K562 (cell line): Measurements from ENCODE around the gene SOX6. TPM values are rescaled to one million over a fixed set of nuclear protein-coding genes. Genes with fewer than 3 reads are reported as not detected.

ENCODE experiments used
- ATAC-seq: fragments of 200-7000 bp; cut with Tn5 transposase; 3 replicates; pipeline ENCODE4 v1.9.1; 2020; ENCODE audit warnings: moderate library complexity
- BruUV-seq: library from RNA; stranded (reverse); fragments of 400-500 nt; replicated peaks from 2 replicates; lab custom pipeline; 2021; lab: Mats Ljungman, UMichigan
- CTCF ChIA-PET: fragments of 300-600 bp; formaldehyde crosslinking; extraction: SDS; loops from one replicate; lab custom pipeline; 2021; ENCODE audit warnings: low intra/inter-chr PET ratio; lab: Yijun Ruan, JAX
- POLR2A ChIA-PET: fragments of 300-600, 350-650 bp; sonication (Branson Sonifier 250); formaldehyde crosslinking; extraction: SDS; loops from one replicate; lab custom pipeline; 2021; ENCODE audit warnings: antibody characterized with exemption, inconsistent platforms; lab: Yijun Ruan, JAX
- DNase-seq, 4 experiments: peaks; one replicate each; pipeline versions ENCODE4 v3.0.0 to v3.0.0-alpha.2; 2011 to 2018; ENCODE audit warnings: low spot score in 3 of 4, mixed read lengths in 3 of 4; ENCODE audit errors: extremely low read depth in 1 of 4
- FAIRE-seq: peaks from 2 replicates; lab custom pipeline; 2011; peaks lifted over from hg19 to GRCh38; lab: Jason Lieb, UNC
- H2AFZ ChIP-seq: 2 replicates; pipeline ENCODE4 v1.6.0; 2011; ENCODE audit warnings: low read depth, low read length, control low read depth, inconsistent platforms
- H3K27ac ChIP-seq: fragments of 200-600 bp; 3 replicates; pipeline ENCODE4 v1.8.0; 2011; ENCODE audit warnings: low read depth, mild to moderate bottlenecking, control low read depth, inconsistent platforms, low read length, moderate library complexity, mixed read lengths; ENCODE audit errors: extremely low read depth
- H3K27me3 ChIP-seq, 2 experiments: fragments of 300-600 bp in 1 of 2; 2 replicates in 1 of 2; 3 replicates in 1 of 2; pipeline versions ENCODE4 v1.6.0 to v1.8.0; 2011; ENCODE audit warnings: inconsistent platforms in 2 of 2, low read length in 2 of 2, mild to moderate bottlenecking in 1 of 2, mixed read lengths in 1 of 2, moderate library complexity in 1 of 2; ENCODE audit not compliant: control insufficient read depth in 2 of 2, insufficient read depth in 2 of 2
- H3K36me3 ChIP-seq: fragments of 300-600 bp; 3 replicates; pipeline ENCODE4 v1.8.0; 2011; ENCODE audit warnings: mild to moderate bottlenecking, low read length, inconsistent platforms; ENCODE audit not compliant: control insufficient read depth, insufficient read depth
- H3K4me1 ChIP-seq, 2 experiments: fragments of 200-600 bp in 1 of 2; replicated peaks in 1 of 2; 2 replicates in 1 of 2; 3 replicates in 1 of 2; pipeline versions ENCODE4 v1.5.1 to v1.8.0; 2011; ENCODE audit warnings: inconsistent platforms in 2 of 2, low read length in 2 of 2, mild to moderate bottlenecking in 1 of 2, mixed read lengths in 1 of 2, moderate library complexity in 1 of 2; ENCODE audit not compliant: control insufficient read depth in 2 of 2, insufficient read depth in 2 of 2
- H3K4me2 ChIP-seq: 2 replicates; pipeline ENCODE4 v1.6.1; 2011; ENCODE audit warnings: low read length, control low read depth, inconsistent platforms, mixed read lengths; ENCODE audit not compliant: insufficient read depth
- H3K4me3 ChIP-seq: fragments of 200-600 bp; sonication (generic), shearing (Covaris generic); 2 replicates; pipeline ENCODE4 v1.5.1; 2016; ENCODE audit warnings: control low read depth, inconsistent platforms
- H3K79me2 ChIP-seq: fragments of 200-600 bp; 3 replicates; pipeline ENCODE4 v1.8.0; 2011; ENCODE audit warnings: low read length, inconsistent platforms; ENCODE audit not compliant: control insufficient read depth, insufficient read depth
- H3K9ac ChIP-seq, 2 experiments: 2 replicates each; pipeline versions ENCODE4 v1.6.0 to v1.6.1; 2011; ENCODE audit warnings: low read depth in 2 of 2, low read length in 2 of 2, control low read depth in 1 of 2, inconsistent platforms in 1 of 2, mild to moderate bottlenecking in 1 of 2, mixed read lengths in 1 of 2; ENCODE audit not compliant: insufficient read depth in 1 of 2
- H3K9me1 ChIP-seq: one replicate; pipeline ENCODE4 v1.6.0; 2011; ENCODE audit warnings: inconsistent platforms, mild to moderate bottlenecking, low read length, moderate library complexity; ENCODE audit not compliant: control insufficient read depth, insufficient read depth
- H3K9me3 ChIP-seq: replicated peaks from 2 replicates; pipeline ENCODE4 v1.5.1; 2011; ENCODE audit warnings: low read depth, low read length, inconsistent platforms; ENCODE audit not compliant: control insufficient read depth, insufficient read depth
- H4K20me1 ChIP-seq: replicated peaks from 2 replicates; pipeline ENCODE4 v1.6.1; 2011; ENCODE audit warnings: low read length, inconsistent platforms, mixed read lengths; ENCODE audit not compliant: control insufficient read depth, insufficient read depth
- CBX1 ChIP-seq: sonication (generic); IDR thresholded peaks from 2 replicates; pipeline ENCODE4 v1.6.1; 2016; ENCODE audit warnings: antibody characterized with exemption, low read depth, mild to moderate bottlenecking
- CHD1 ChIP-seq: fragments of 200-600 bp; sonication (generic); IDR thresholded peaks from one replicate; pipeline ENCODE4 v1.6.1; 2012; ENCODE audit warnings: mild to moderate bottlenecking, moderate library complexity, low read length, inconsistent platforms
- HLTF ChIP-seq: fragments of 450-650 bp; IDR thresholded peaks from 2 replicates; pipeline ENCODE4 v1.6.1; 2016
- MAFF ChIP-seq: IDR thresholded peaks from 2 replicates; pipeline ENCODE4 v1.6.1; 2012; ENCODE audit warnings: low read length, improper control_type of control experiment
- NR3C1 ChIP-seq: sonication (generic); formaldehyde crosslinking; IDR thresholded peaks from 2 replicates; pipeline ENCODE4 v1.8.1; 2022; ENCODE audit warnings: missing genetic modification reagents
- PRDM10 ChIP-seq: fragments of 450-650 bp; IDR thresholded peaks from 2 replicates; pipeline ENCODE4 v1.6.1; 2018; ENCODE audit not compliant: partially characterized antibody
- RAD21 ChIP-seq, 2 experiments: fragments of 250-450 bp in 1 of 2; fragments of 450-650 bp in 1 of 2; sonication (Bioruptor Pico) in 1 of 2; formaldehyde crosslinking in 1 of 2; IDR thresholded peaks in 1 of 2; conservative IDR thresholded peaks in 1 of 2; 2 replicates each; pipeline versions ENCODE4 v1.4.0 to v1.8.0; 2020 to 2022; ENCODE audit warnings: mild to moderate bottlenecking in 2 of 2, moderate library complexity in 1 of 2
- SRF ChIP-seq, 2 experiments: fragments of 250-450, 450-650 bp in 1 of 2; sonication (Bioruptor Pico) in 1 of 2; sonication (generic) in 1 of 2; formaldehyde crosslinking; IDR thresholded peaks; 2 replicates each; pipeline versions ENCODE4 v1.5.0 to v1.5.1; 2020 to 2022; ENCODE audit warnings: mild to moderate bottlenecking in 1 of 2, missing genetic modification reagents in 1 of 2
- TAF1 ChIP-seq: IDR thresholded peaks from 2 replicates; pipeline ENCODE4 v1.6.1; 2011; ENCODE audit warnings: mild to moderate bottlenecking, low read length, moderate library complexity; ENCODE audit not compliant: insufficient read depth, control insufficient read depth, severe bottlenecking; ENCODE audit errors: extremely low read depth
- ZFP30 ChIP-seq: fragments of 250-450 bp; sonication (Bioruptor Pico); IDR thresholded peaks from 2 replicates; pipeline ENCODE4 v1.8.0; 2022; ENCODE audit warnings: moderate library complexity, mild to moderate bottlenecking, inconsistent platforms, borderline replicate concordance
- WGBS: fragments of 100-300 bp; shearing (Covaris generic); methylation state at CpG from one replicate; pipeline ENCODE4 v1.1.6; 2016; ENCODE audit warnings: low coverage, mixed read lengths; ENCODE audit not compliant: insufficient coverage; ENCODE audit errors: missing lambda C conversion rate; 5-methylcytosine and 5-hydroxymethylcytosine counted together
- in situ Hi-C: fragments of 300-500 bp; cut with MboI; formaldehyde crosslinking; loops from 4 replicates; pipeline ENCODE4 v1.15.0; 2018; ENCODE audit warnings: inconsistent platforms, mixed read lengths
- intact Hi-C: fragments of 100-400 bp; cut with micrococcal nuclease; formaldehyde crosslinking; loops from 2 replicates; pipeline ENCODE4 v1.14.2; 2022
- polyA plus RNA-seq, 8 experiments: library from polyadenylated mRNA; depleted of rRNA in 4 of 8; stranded (reverse) in 5 of 8; unstranded in 3 of 8; fragments of >200 nt; fragmentation: Nextera tagmentation in 2 of 8; fragmentation: Illumina TruSeq in 1 of 8; extraction: Ambion mirVana in 2 of 8; extraction: Trizol in 1 of 8; gene quantifications; 2 replicates each; pipeline versions ENCODE4 v1.2.1 to v1.2.3, GENCODE V29; 2011 to 2014; ENCODE audit warnings: inconsistent platforms in 1 of 8, missing spikeins in 1 of 8
- total RNA-seq, 7 experiments: library from RNA; depleted of rRNA in 6 of 7; stranded (reverse); fragments of >200 nt in 6 of 7; fragmentation: Illumina TruSeq in 2 of 7; extraction: Trizol in 2 of 7; gene quantifications; 2 replicates each; pipeline versions ENCODE4 v1.2.1 to v1.2.3, GENCODE V29; 2011 to 2021; ENCODE audit warnings: low replicate concordance in 1 of 7
- TF ChIP-seq, protein P1 (sequence below): fragments of 450-650 bp; formaldehyde crosslinking; IDR thresholded peaks from 2 replicates; pipeline ENCODE4 v1.4.0; 2022; ENCODE audit warnings: missing genetic modification characterization

SOX6 gene
- total and polyA plus RNA-seq, 9 of the 15 experiments (the other 6 are each of a cell fraction or from before 2014, with no cell fraction given), result 0.89 to 8.7 (median 5.7) TPM

GRCh38 chr11:16031210-16031609 lies 325.1 kb downstream of the SOX6 start:
- intact Hi-C loops, result no loop called here
- POLR2A ChIA-PET, result interaction anchor here (3.1 kb wide), 1 partner anchor 10 kb away, joined by 12 read pairs; no protein-coding TSS in a partner anchor
- BruUV-seq, result no TSS peak
- Histone ChIP-seq H3K9me3 (no peaks in the 10 kb centered on the region), H2AFZ (no peak overlapping the region; the same call in 1 of the 2 replicates), H3K27me3 (no peaks in the 10 kb centered on the region), H3K4me3 (no peak overlapping the region), H3K9ac (no peak overlapping the region), H3K4me2 (no peak overlapping the region), H3K79me2 (no peaks in the 10 kb centered on the region), H3K4me1 (peaks cover 0 to 8% of the 10 kb centered on the region in 2 experiments; a peak in 2 of 5 replicates), H3K36me3 (no peaks in the 10 kb centered on the region), H3K9me1 (no peaks in the 10 kb centered on the region), H4K20me1 (no peaks in the 10 kb centered on the region), H3K27ac (no peak overlapping the region)
- WGBS, result 38% methylated on average over 1 of the region's 1 CpG
- in situ Hi-C loops, result no loop called here
- no peak for FAIRE-seq
- 0 out of 3 replicates have a peak, but pooled peaks have one; percentile 20 for ATAC-seq
- CTCF ChIA-PET, result no interaction called here
- no peak for TF ChIP-seq RAD21 (CRISPR knock-in tag; conservative IDR thresholded peaks at IDR 0.05 in 1 of 2, IDR thresholded peaks at IDR 0.05 in 1 of 2)
- TF ChIP-seq NR3C1 (CRISPR knock-in tag), result no peak
- TF ChIP-seq, protein P1, sequence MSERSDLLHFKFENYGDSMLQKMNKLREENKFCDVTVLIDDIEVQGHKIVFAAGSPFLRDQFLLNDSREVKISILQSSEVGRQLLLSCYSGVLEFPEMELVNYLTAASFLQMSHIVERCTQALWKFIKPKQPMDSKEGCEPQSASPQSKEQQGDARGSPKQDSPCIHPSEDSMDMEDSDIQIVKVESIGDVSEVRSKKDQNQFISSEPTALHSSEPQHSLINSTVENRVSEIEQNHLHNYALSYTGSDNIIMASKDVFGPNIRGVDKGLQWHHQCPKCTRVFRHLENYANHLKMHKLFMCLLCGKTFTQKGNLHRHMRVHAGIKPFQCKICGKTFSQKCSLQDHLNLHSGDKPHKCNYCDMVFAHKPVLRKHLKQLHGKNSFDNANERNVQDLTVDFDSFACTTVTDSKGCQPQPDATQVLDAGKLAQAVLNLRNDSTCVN (CRISPR knock-in tag), result no peak
- no peak for TF ChIP-seq ZFP30 (CRISPR knock-in tag)
- no peak for TF ChIP-seq PRDM10
- TF ChIP-seq CBX1, result no peak
- TF ChIP-seq SRF (CRISPR knock-in tag; IDR thresholded peaks at IDR 0.05), result no peak
- no peak for TF ChIP-seq MAFF
- TF ChIP-seq TAF1, result no peak
- TF ChIP-seq HLTF, result no peak
- no peak for TF ChIP-seq CHD1
- DNase-seq, result no peak
